GM18867 (cell line): Measurements from ENCODE around the gene ZNF714.
"Not testable (repeated sequence)": the region's sequence is repeated elsewhere in the genome, so short reads cannot be mapped to it uniquely, and the experiment has no call there.

Experiments used
- ATAC-seq: cut with Tn5 transposase; IDR thresholded peaks from one replicate; pipeline ENCODE4 v1.9.1; 2021; ENCODE audit warnings: mild to moderate bottlenecking, moderate library complexity; ENCODE audit not compliant: unreplicated experiment

Gene ZNF714

GRCh38 chr19:21130097-21130775 is 48.2 kb downstream of the ZNF714 start:
- ATAC-seq: no peak

DNA sequence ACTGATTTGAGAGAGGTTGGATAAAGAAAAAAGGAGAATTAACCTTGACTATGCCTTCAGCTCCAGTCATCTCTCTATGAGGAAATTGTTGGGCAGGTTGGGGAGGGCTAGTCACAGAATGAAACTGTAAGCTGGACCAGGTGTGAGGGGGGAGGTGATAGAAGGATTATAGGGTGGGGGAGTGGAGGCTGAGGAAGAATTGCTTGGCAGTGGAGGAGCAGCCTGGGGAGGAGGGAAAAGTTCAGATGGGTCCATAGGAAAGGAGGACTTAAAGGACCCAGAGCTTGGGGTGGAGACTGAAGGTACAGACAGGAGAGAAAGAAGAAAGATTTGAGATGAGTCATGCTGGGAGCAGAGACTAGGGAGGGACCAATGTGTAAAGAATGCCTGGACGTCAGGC is 51.6 kb downstream of the ZNF714 start:
- ATAC-seq: no peak

DNA sequence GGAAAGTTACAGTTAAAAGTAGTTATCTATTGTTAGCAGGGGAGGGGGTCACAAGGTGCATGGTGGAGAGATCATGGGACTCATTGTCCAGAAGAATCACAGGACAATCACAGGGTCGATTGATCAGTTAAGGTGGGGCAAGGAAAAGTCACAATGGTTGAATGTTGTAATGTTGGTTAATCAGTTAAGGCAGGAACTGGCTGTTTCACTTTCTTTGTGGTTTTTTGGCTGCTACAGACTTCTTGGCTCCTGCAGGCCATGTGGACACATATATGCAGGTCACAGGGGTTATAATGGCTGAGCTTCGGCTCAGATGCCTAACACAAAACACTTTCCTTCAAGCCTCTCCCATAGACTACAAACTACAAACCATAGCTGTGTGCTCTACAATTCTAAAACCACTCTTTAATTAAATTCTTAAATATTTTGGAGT is 52.9 kb downstream of the ZNF714 start:
- no peak for ATAC-seq

DNA sequence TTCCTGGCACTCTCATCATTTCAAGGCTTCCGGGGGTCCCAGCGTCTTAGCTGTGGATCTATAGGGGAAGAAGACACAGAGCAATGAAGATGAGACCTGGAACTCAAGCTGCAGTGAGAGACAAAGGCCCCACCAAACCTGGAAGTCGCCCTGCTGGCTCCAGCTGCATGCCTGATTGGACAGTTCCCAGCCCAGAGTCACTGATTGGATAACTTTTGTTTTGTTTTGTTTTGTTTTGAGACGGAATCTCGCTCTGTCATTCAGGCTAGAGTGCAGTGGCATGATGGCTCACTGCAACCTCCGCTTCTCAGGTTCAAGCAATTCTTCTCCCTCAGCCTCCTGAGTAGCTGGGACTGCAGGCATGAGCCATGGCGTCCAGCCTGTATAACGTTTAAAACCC is 53.4 kb downstream of the ZNF714 start:
- ATAC-seq: no peak

DNA sequence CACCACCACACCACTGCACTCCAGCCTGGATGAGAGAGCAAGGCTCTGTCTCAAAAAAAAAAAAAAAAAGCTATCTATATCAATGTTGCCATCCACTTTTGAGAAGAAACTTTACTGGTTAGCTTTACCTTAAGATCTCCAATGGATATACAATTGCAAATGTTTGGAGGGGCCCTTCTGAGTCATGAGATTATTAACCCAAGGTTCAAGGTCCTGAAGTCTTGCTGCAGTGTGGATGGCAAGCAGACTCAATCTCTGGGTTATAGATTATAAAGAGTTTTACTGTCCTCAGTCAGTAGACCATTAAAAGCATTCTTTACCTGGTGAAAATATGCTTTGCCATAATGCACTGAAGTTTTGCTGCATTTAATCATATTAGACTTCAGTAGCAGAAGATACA is 56.1 kb downstream of the ZNF714 start:
- no peak for ATAC-seq

DNA sequence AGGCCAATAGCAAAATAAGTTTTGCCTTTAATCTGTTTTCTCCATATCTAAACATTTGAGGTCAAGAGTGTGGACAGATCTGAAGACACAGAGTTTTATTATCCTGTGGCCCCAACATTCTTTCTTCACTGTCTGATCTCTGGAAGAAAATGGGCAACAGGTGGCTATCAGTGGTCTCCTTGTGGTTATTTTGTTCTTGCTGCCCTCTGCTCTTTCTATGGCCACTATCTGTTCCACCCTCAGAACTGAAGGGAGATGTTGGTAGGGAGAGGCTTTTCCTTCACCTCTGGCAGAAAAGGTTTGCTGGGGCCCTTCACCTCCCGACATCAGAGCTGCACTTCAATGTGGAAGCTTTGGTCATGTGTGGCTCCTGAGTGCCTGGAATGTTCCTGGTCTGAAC is 59.0 kb downstream of the ZNF714 start:
- not testable (repeated sequence) for ATAC-seq

DNA sequence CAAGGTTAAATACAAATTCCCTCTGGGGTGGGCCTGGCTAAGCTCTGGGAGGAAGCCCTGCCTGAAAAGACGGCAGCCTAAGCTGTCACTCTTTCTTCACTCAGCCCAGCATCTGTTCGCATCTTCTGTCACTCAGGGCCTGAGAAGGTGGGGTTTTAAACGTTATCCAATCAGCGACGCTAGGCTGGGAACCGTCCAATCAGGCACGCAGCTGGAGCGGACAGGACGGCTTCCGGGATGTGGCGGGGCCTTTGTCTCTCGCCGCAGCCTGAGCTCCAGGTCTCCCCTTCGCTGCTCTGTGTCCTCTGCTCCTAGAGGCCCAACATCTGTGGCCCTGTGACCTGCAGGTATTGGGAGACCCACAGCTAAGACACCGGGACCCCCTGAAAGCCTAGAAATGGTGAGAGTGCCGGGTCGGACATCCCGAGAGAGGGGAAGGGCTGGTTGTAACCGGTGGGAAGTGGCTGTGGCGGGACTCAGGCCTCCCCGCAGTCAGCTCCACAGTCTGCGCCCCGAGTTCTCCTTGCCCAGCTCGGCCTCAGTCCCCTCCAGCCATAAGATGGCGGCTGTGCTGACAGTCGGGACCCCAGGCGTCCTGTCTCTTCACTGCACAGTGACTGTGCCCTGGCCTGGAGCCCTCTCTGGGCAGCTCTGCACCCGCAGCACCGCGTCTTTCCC is 59.9 kb downstream of the ZNF714 start, which contains the start of gene ZNF431:
TSS of gene ZNF431 (plus strand) at position 254 of the 678 bp plus-strand sequence. CDS start at position 398, 144 bp downstream.
- peak; percentile 99 for ATAC-seq

DNA sequence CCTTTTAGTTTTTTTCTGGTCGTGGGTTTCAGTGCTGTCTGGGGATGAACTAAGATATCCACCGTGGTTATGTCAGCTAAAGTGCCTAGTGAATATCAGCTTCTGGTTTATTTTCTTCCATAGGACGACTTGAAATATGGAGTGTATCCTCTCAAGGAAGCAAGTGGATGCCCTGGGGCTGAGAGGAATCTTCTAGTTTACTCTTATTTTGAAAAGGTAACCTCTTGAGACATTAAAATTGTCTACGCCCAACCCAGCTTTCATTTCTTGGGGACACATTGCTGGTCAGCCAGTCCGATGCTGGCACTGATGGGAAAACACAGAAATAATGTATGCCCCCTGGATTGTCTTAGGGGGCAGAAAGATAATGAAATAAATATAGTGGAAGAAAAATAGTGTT is 61.4 kb downstream of the ZNF714 start:
- no peak for ATAC-seq

DNA sequence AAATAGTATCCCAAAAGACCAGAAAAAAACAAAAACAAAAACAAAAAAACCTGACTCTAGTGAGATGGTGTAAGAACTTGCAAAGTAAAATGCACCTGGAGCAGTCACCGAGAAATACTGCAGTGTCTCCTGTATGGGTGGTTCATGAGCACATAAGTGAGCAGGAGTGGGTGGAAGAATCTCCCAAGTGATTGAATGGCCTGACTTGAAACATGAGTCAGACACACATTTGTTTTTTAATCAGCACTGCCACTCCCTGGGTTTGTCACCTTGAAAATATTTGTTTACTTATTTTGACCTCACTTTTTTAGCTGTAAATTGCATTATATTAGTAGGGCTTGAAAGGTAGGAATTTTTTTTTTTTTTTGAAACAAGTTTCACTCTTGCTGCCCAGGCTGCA is 61.9 kb downstream of the ZNF714 start:
- ATAC-seq: no peak

DNA sequence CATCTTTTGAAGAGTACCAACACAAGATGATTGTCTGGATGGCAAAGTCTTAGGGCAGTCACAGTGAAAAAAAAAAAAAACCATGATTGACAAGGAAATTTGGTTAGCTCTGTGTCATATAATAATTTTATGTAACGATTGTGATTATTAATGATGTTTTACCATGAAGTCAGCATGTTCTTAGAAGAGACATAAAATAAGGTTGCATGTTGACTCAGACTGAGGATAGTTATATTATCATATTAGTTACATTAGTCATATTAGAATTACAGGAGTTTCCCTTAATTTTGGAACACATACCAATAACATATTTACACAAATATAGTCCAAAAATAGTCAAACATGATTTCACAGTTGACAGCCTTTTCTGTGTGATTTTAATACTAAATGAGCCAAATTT is 65.5 kb downstream of the ZNF714 start:
- no peak for ATAC-seq

- no peak for ATAC-seq
These were observed 66.7 kb downstream of the ZNF714 start for GRCh38 chr19:21148681-21149080.

DNA sequence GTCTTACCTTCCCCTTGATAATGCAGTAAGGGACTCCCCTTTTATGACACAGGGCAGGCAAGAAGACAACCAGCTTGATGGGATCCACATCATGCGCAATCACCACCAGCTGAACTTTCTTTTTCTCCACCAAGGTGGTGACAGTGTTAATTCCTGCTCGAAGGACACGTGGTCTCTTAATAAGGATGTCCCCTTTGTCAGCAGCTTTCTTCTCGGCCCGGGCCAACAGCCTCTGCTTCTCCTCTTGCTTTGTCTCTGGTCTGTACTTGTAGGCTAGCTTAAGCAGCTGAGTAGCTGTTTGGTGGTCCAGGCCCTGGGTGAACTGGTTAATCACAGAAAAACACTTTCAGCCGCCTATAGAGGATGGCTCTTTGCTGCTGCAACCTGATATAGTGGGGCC is 67.9 kb downstream of the ZNF714 start:
- no peak for ATAC-seq

DNA sequence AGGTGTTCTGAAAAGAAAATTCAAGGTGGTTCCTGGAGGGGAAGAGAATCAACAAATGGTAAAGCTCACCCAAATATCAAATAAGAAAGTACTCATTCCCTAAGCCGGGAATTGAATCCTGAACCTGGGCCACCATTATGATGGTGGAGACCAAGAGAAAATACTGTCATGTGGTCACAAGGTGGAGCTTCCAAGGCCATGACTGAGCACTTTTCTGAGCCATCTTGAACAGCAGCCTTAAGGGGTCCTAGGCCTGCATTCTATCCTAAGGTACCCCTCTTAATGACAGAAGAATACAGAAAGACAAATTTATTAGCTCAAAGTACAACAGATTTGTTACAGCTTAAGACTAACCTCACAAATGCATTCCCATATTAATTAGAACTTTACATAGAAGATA is 69.5 kb downstream of the ZNF714 start:
- no peak for ATAC-seq

DNA sequence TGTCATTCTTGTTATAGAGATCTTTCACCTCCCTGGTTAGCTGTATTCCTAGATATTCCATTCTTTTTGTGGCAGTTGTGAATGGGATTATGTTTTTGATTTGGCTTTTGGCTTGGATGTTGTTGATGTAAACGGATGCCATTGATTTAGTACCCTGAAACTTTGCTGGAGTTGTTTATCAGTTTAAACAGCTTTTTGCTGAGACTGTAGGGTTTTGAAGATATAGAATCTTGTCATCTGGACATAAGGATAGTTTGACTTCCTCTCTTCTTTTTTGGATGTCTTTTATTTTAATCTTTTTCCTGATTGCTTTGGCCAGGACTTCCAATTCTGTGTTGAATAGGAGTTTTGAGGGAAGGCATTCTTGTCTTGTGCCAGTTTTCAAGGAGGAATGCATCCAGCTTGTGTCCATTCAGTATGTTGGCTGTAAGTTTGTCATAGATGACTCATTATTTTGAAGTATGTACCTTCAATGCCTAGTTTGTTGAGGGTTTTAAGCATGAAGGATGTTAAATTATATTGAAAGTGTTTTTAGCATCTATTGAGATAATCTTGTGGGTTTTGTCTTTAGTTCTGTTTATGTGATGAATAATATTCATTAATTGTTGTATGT is 76.6 kb downstream of the ZNF714 start:
- ATAC-seq: no peak

DNA sequence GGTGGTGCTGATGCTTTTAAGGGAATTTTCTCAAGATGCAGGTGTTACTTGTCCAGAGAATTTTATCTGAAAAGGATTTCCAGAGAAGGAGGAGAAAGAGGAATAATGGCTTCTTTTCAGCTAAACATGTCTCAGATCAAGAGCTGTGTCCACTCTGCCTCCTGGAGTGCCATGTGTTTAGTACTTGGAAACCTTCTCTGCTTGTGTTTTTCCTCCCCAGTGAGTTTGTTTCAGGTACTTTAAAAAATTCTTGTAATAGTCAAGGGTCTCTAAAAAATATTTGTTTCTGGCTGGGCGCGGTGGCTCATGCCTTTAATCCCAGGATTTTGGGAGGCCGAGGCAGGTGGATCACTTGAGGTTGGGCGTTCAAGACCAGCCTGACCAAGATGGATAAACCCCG is 82.5 kb downstream of the ZNF714 start:
- no peak for ATAC-seq

GRCh38 chr19:21166436-21166835 is 84.4 kb downstream of the ZNF714 start:
- no peak for ATAC-seq
